ENCODE measurements around the gene SLC22A5. TPM values are rescaled to one million over a fixed set of nuclear protein-coding genes. Genes with fewer than 3 reads are reported as not detected.

The SLC22A5 gene
- total RNA-seq, 1 donor from 2014 or later, result 13.2 TPM

DNA sequence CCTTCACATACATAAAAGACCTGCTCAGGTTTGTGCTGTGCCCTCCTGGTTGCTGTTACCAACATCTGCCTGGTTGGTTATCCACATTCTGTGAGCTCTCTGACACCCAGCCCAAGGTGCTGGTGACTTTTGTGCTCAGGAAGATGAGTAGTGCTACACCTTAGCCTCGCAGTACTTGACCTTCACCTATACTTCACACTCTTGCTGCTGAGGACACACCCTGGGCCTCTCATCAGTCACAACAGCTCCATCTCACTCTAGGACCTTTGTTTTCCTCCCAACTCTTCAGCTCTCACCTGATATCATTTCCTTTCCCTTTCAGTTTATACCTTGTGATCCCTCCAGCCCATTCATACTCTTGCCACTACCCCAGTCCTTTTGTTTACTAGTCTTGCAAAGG is 10.7 kb upstream of the SLC22A5 start:
- TF ChIP-seq, protein P1, sequence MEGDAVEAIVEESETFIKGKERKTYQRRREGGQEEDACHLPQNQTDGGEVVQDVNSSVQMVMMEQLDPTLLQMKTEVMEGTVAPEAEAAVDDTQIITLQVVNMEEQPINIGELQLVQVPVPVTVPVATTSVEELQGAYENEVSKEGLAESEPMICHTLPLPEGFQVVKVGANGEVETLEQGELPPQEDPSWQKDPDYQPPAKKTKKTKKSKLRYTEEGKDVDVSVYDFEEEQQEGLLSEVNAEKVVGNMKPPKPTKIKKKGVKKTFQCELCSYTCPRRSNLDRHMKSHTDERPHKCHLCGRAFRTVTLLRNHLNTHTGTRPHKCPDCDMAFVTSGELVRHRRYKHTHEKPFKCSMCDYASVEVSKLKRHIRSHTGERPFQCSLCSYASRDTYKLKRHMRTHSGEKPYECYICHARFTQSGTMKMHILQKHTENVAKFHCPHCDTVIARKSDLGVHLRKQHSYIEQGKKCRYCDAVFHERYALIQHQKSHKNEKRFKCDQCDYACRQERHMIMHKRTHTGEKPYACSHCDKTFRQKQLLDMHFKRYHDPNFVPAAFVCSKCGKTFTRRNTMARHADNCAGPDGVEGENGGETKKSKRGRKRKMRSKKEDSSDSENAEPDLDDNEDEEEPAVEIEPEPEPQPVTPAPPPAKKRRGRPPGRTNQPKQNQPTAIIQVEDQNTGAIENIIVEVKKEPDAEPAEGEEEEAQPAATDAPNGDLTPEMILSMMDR (IDR thresholded peaks at IDR 0.05; ENCODE audit: insufficient read depth, low read length, poor library complexity, severe bottlenecking), result no peak
- peaks cover 1% of the 10 kb centered on the region for H3K36me3 ChIP-seq (ENCODE audit: control insufficient read depth, insufficient read depth, low read length)

DNA sequence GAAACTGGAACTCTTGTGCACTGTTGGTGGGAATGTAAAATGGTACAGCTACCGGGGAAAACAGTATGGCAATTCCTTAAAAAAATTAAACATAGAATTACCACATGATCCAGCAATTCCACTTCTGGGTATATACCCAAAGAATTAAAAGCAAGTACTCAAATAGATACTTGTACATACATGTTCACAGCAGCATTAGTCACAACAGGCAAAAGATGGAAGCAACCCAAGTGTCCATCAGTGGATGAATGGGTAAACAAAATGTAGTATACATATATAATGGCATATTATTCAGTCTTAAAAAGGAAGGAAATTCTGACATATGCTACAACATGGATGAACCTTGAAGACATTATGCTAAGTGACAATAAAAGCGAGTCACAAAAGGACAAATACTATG is 7.4 kb upstream of the SLC22A5 start:
- no peak for DNase-seq (ENCODE audit: low read depth)

More for the DNA sequence above, 10.7 kb upstream of the SLC22A5 start:
- Histone ChIP-seq H3K27me3 (ENCODE audit: control insufficient read depth, insufficient read depth, low read length) (no peaks in the 10 kb centered on the region), H3K4me3 (ENCODE audit: low read depth, low read length) (no peak overlapping the region)
- no peak for DNase-seq (ENCODE audit: low read depth)

DNA sequence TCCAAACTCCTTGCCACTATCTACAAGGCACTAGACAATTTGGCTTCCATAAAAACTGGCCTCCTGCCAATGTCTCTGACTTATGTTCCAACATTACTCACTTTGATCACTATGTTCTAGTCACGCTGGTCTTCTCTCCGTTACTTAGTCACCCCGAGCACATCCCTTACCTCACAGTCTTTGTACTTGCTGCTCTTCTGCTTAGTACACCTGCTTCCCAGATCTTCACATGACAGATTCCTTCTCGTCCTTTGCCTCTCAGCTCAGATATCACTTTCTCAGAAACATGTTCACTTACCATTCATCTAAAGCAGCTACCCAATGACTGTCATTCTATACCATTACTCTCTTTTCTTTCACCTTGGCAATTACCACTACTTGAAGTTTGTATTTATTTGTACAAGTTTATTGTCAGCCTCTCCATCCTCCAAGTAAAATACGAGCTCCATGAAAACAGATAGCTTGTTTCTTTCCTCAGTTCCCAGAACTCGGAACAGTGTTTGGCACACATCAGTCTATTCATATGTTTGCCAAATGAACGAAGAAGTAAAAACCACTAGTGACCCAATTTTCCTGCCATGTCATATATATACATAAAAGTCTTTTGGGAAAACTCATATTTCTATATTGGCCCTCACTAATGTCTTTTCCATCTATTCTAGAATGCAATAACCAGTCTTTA is 5.9 kb upstream of the SLC22A5 start:
- TF ChIP-seq, protein P1 (IDR thresholded peaks at IDR 0.05; ENCODE audit: insufficient read depth, low read length, poor library complexity, severe bottlenecking), result no peak
- DNase-seq (ENCODE audit: low read depth), result peak; percentile 91
- peaks cover 1% of the 10 kb centered on the region for H3K36me3 ChIP-seq (ENCODE audit: control insufficient read depth, insufficient read depth, low read length)
- no peaks in the 10 kb centered on the region for H3K27me3 ChIP-seq (ENCODE audit: control insufficient read depth, insufficient read depth, low read length)
- no peak overlapping the region for H3K4me3 ChIP-seq (ENCODE audit: low read depth, low read length)

More for the DNA sequence above, 7.4 kb upstream of the SLC22A5 start:
- peaks cover 1% of the 10 kb centered on the region for H3K36me3 ChIP-seq (ENCODE audit: control insufficient read depth, insufficient read depth, low read length)
- no peaks in the 10 kb centered on the region for H3K27me3 ChIP-seq (ENCODE audit: control insufficient read depth, insufficient read depth, low read length)
- no peak overlapping the region for H3K4me3 ChIP-seq (ENCODE audit: low read depth, low read length)
- TF ChIP-seq, protein P1 (IDR thresholded peaks at IDR 0.05; ENCODE audit: insufficient read depth, low read length, poor library complexity, severe bottlenecking), result no peak

DNA sequence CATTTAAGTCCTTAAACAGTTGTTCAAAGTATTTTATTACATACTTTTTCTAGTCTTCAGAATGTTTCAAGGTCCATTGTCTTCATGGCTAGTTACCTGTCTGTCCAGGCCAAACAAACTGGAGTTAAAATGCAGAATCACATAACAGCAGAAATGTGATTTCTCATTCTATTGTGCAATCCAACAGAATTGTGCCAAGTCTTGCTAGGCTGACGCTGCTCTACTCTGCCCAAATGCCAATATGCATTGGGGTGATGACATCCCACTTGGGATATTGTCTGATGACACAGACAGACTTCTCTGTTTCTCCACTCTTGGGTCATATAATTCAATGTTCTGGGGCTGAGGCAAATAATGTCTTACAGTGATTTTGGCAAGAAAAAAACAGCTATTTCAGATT is 5.2 kb upstream of the SLC22A5 start:
- peaks cover 1% of the 10 kb centered on the region for H3K36me3 ChIP-seq (ENCODE audit: control insufficient read depth, insufficient read depth, low read length)
- no peaks in the 10 kb centered on the region for H3K27me3 ChIP-seq (ENCODE audit: control insufficient read depth, insufficient read depth, low read length)
- DNase-seq (ENCODE audit: low read depth), result no peak
- H3K4me3 ChIP-seq (ENCODE audit: low read depth, low read length), result no peak overlapping the region
- TF ChIP-seq, protein P1 (IDR thresholded peaks at IDR 0.05; ENCODE audit: insufficient read depth, low read length, poor library complexity, severe bottlenecking), result no peak

DNA sequence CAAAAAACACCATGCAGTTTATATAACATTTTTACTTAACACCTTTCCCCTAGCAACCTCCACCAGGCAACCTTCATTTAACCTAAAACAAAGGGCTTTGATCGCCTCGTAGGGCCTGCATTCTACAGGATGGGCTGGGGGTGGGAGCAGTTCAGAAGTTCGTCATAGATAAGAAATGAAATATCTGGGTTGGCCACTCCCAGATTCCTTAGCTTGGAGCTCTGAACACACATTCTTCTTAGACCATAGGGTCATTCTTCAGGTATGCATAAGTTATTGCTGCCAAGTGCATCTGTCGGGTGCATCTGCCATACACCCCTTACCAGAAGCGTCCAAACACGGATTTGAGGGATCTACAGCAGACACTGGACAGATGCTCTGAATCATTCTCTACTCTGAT is 4.3 kb upstream of the SLC22A5 start:
- DNase-seq (ENCODE audit: low read depth), result no peak
- H3K4me3 ChIP-seq (ENCODE audit: low read depth, low read length), result no peak overlapping the region

More for the DNA sequence above, 4.3 kb upstream of the SLC22A5 start:
- H3K36me3 ChIP-seq (ENCODE audit: control insufficient read depth, insufficient read depth, low read length), result peaks cover 1% of the 10 kb centered on the region
- H3K27me3 ChIP-seq (ENCODE audit: control insufficient read depth, insufficient read depth, low read length), result no peaks in the 10 kb centered on the region
- TF ChIP-seq, protein P1 (IDR thresholded peaks at IDR 0.05; ENCODE audit: insufficient read depth, low read length, poor library complexity, severe bottlenecking), result no peak
